ENCODE data around the gene FOXS1. TPM values are rescaled to one million over a fixed set of nuclear protein-coding genes. Genes with fewer than 3 reads are reported as not detected.

The FOXS1 gene
- total RNA-seq, 1 experiment from 2014 or later, result not detected

- intact Hi-C loops (cut with micrococcal nuclease; ENCODE audit: unreplicated experiment), result no loop called here
- no peaks in the 10 kb centered on the region for H3K4me1 ChIP-seq (ENCODE audit: insufficient read depth, low read length, poor library complexity, severe bottlenecking)
- no peak for DNase-seq (ENCODE audit: low spot score)
- ChIA-PET POLR2A (ENCODE audit: low non-redundant PET) (no interaction called here), CTCF (no interaction called here)
- no peak overlapping the region for H3K27ac ChIP-seq (ENCODE audit: low read depth, low read length, poor library complexity, severe bottlenecking)
- no TSS peak for BruUV-seq (replicated peaks)
- peaks cover 30% of the 10 kb centered on the region for H3K27me3 ChIP-seq (replicated peaks; ENCODE audit: insufficient read depth, low read depth, low read length, poor library complexity)
- H3K4me3 ChIP-seq (ENCODE audit: low read depth, low read length, poor library complexity, severe bottlenecking), result no peak overlapping the region
- no peaks in the 10 kb centered on the region for H3K36me3 ChIP-seq (ENCODE audit: insufficient read depth, low read length, poor library complexity, severe bottlenecking)
- H3K9me3 ChIP-seq (ENCODE audit: low read depth, low read length, poor library complexity, severe bottlenecking), result no peaks in the 10 kb centered on the region
- TF ChIP-seq EZH2 (IDR thresholded peaks at IDR 0.05; ENCODE audit: borderline replicate concordance, low read depth, low read length, poor library complexity, severe bottlenecking) (no peak), CTCF (conservative IDR thresholded peaks at IDR 0.05; ENCODE audit: low read depth, low read length) (no peak)
Measured at GRCh38 chr20:31875671-31876070, 30.3 kb upstream of the FOXS1 start.

- intact Hi-C loops (cut with micrococcal nuclease; ENCODE audit: unreplicated experiment), result no loop called here
- Histone ChIP-seq H3K4me1 (ENCODE audit: insufficient read depth, low read length, poor library complexity, severe bottlenecking) (no peaks in the 10 kb centered on the region), H3K36me3 (ENCODE audit: insufficient read depth, low read length, poor library complexity, severe bottlenecking) (no peaks in the 10 kb centered on the region), H3K4me3 (ENCODE audit: low read depth, low read length, poor library complexity, severe bottlenecking) (no peak overlapping the region), H3K9me3 (ENCODE audit: low read depth, low read length, poor library complexity, severe bottlenecking) (no peaks in the 10 kb centered on the region), H3K27me3 (replicated peaks; ENCODE audit: insufficient read depth, low read depth, low read length, poor library complexity) (peaks cover 54% of the 10 kb centered on the region), H3K27ac (ENCODE audit: low read depth, low read length, poor library complexity, severe bottlenecking) (no peak overlapping the region)
- no peak for DNase-seq (ENCODE audit: low spot score)
- ChIA-PET CTCF (no interaction called here), POLR2A (ENCODE audit: low non-redundant PET) (no interaction called here)
- no peak for TF ChIP-seq CTCF (conservative IDR thresholded peaks at IDR 0.05; ENCODE audit: low read depth, low read length)
- no peak for TF ChIP-seq EZH2 (IDR thresholded peaks at IDR 0.05; ENCODE audit: borderline replicate concordance, low read depth, low read length, poor library complexity, severe bottlenecking)
- BruUV-seq (replicated peaks), result no TSS peak
Measured at GRCh38 chr20:31872406-31872805, 27.0 kb upstream of the FOXS1 start.

GRCh38 chr20:31871618-31871954 lies 26.2 kb upstream of the FOXS1 start:
- Histone ChIP-seq H3K27me3 (replicated peaks; ENCODE audit: insufficient read depth, low read depth, low read length, poor library complexity) (peaks cover 54% of the 10 kb centered on the region), H3K9me3 (ENCODE audit: low read depth, low read length, poor library complexity, severe bottlenecking) (no peaks in the 10 kb centered on the region), H3K36me3 (ENCODE audit: insufficient read depth, low read length, poor library complexity, severe bottlenecking) (no peaks in the 10 kb centered on the region), H3K4me1 (ENCODE audit: insufficient read depth, low read length, poor library complexity, severe bottlenecking) (no peaks in the 10 kb centered on the region), H3K27ac (ENCODE audit: low read depth, low read length, poor library complexity, severe bottlenecking) (no peak overlapping the region), H3K4me3 (ENCODE audit: low read depth, low read length, poor library complexity, severe bottlenecking) (no peak overlapping the region)
- no TSS peak for BruUV-seq (replicated peaks)
- TF ChIP-seq EZH2 (IDR thresholded peaks at IDR 0.05; ENCODE audit: borderline replicate concordance, low read depth, low read length, poor library complexity, severe bottlenecking) (no peak), CTCF (conservative IDR thresholded peaks at IDR 0.05; ENCODE audit: low read depth, low read length) (no peak)
- ChIA-PET POLR2A (ENCODE audit: low non-redundant PET) (no interaction called here), CTCF (no interaction called here)
- no peak for DNase-seq (ENCODE audit: low spot score)
- intact Hi-C loops (cut with micrococcal nuclease; ENCODE audit: unreplicated experiment), result no loop called here
